ENCODE results near the gene CDH10.

DNA sequence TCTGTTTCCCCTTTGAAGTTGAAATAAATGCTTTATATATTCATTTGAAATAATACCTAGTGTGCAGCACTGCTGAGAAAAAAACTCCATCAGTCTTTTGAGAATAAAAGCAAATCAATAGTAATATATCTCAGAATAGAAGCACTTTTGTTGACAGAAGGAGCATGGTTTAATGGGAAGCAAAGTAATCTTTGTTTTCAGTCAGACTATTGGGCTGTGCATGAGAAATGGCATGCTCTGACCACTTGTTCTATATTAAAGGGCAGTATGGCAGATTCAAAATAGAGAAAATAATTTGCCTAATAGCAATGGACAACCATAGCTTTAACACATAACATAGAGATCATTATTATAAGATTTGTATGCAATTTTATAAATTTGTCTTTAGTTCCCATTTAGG is 12.4 kb downstream of the CDH10 start:
- no peak for TF ChIP-seq GABPA (IDR thresholded peaks at IDR 0.05; ENCODE audit: low read depth)
- TF ChIP-seq, protein P1, sequence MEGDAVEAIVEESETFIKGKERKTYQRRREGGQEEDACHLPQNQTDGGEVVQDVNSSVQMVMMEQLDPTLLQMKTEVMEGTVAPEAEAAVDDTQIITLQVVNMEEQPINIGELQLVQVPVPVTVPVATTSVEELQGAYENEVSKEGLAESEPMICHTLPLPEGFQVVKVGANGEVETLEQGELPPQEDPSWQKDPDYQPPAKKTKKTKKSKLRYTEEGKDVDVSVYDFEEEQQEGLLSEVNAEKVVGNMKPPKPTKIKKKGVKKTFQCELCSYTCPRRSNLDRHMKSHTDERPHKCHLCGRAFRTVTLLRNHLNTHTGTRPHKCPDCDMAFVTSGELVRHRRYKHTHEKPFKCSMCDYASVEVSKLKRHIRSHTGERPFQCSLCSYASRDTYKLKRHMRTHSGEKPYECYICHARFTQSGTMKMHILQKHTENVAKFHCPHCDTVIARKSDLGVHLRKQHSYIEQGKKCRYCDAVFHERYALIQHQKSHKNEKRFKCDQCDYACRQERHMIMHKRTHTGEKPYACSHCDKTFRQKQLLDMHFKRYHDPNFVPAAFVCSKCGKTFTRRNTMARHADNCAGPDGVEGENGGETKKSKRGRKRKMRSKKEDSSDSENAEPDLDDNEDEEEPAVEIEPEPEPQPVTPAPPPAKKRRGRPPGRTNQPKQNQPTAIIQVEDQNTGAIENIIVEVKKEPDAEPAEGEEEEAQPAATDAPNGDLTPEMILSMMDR (IDR thresholded peaks at IDR 0.05; ENCODE audit: insufficient read depth, low read length), result no peak

Data from HL-60 (cell line).